SK-N-SH (cell line): ENCODE measurements around the gene LEMD1. TPM values are rescaled to one million over a fixed set of nuclear protein-coding genes. Genes with fewer than 3 reads are reported as not detected.

Experiments used
- CTCF ChIA-PET: fragments of 300-600, 350-600 bp; formaldehyde crosslinking; extraction: SDS; loops from one replicate; lab custom pipeline; 2021; lab: Yijun Ruan, JAX
- POLR2A ChIA-PET: fragments of 350-600 bp; sonication (Branson Sonifier 250); formaldehyde crosslinking; extraction: SDS; loops from one replicate; lab custom pipeline; 2020; ENCODE audit warnings: antibody characterized with exemption, inconsistent platforms; lab: Yijun Ruan, JAX
- DNase-seq: peaks from one replicate; pipeline ENCODE4 v3.0.0; 2012
- H2AFZ ChIP-seq: fragments of 200-600 bp; sonication (generic); 2 replicates; pipeline ENCODE4 v1.8.1; 2016; ENCODE audit warnings: antibody characterized with exemption, mild to moderate bottlenecking, low read depth
- H3F3A ChIP-seq: fragments of 200-600 bp; sonication (generic); replicated peaks from 2 replicates; pipeline ENCODE3; 2016; ENCODE audit warnings: antibody characterized with exemption, mild to moderate bottlenecking; ENCODE audit not compliant: insufficient read depth
- H3K27ac ChIP-seq, 2 experiments: fragments of 200-500 bp in 1 of 2; fragments of 200-600 bp in 1 of 2; sonication (Bioruptor generic) in 1 of 2; sonication (generic), shearing (Covaris generic) in 1 of 2; 2 replicates each; pipeline versions ENCODE4 v1.5.1 to v1.6.1; 2014 to 2016; ENCODE audit warnings: low read depth in 2 of 2, inconsistent platforms in 1 of 2, low read length in 1 of 2, mild to moderate bottlenecking in 1 of 2, mixed read lengths in 1 of 2
- H3K27me3 ChIP-seq: fragments of 200-600 bp; sonication (generic), shearing (Covaris generic); 2 replicates; pipeline ENCODE4 v1.6.1; 2016; ENCODE audit warnings: mixed run types; ENCODE audit not compliant: insufficient read depth
- H3K36me3 ChIP-seq, 2 experiments: fragments of 200-500 bp in 1 of 2; fragments of 200-600 bp in 1 of 2; sonication (Bioruptor generic) in 1 of 2; sonication (generic) in 1 of 2; replicated peaks in 1 of 2; 2 replicates each; pipeline versions ENCODE3 to v1.5.1; 2014 to 2016; ENCODE audit warnings: low read length in 1 of 2, mild to moderate bottlenecking in 1 of 2; ENCODE audit not compliant: insufficient read depth in 2 of 2, control insufficient read depth in 1 of 2
- H3K4me1 ChIP-seq, 2 experiments: fragments of 200-500 bp in 1 of 2; fragments of 200-600 bp in 1 of 2; sonication (Bioruptor generic) in 1 of 2; sonication (generic), shearing (Covaris generic) in 1 of 2; 2 replicates each; pipeline versions ENCODE4 v1.5.1 to v1.6.1; 2014 to 2016; ENCODE audit warnings: low read depth in 1 of 2, low read length in 1 of 2, mixed run types in 1 of 2; ENCODE audit not compliant: insufficient read depth in 2 of 2, control insufficient read depth in 1 of 2
- H3K4me2 ChIP-seq: fragments of 200-600 bp; sonication (generic), shearing (Covaris generic); 2 replicates; pipeline ENCODE4 v1.6.1; 2017; ENCODE audit warnings: mixed run types
- H3K4me3 ChIP-seq, 2 experiments: fragments of 200-500 bp in 1 of 2; fragments of 200-600 bp in 1 of 2; sonication (Bioruptor generic) in 1 of 2; sonication (generic), shearing (Covaris generic) in 1 of 2; 2 replicates each; pipeline versions ENCODE4 v1.5.1 to v1.8.1; 2014 to 2016; ENCODE audit warnings: low read depth in 2 of 2, inconsistent platforms in 1 of 2, low read length in 1 of 2, mild to moderate bottlenecking in 1 of 2, mixed read lengths in 1 of 2, moderate library complexity in 1 of 2
- H3K79me2 ChIP-seq: fragments of 200-600 bp; sonication (generic); 2 replicates; pipeline ENCODE4 v1.8.1; 2017; ENCODE audit warnings: mild to moderate bottlenecking; ENCODE audit not compliant: insufficient read depth
- H3K9ac ChIP-seq: fragments of 200-600 bp; sonication (generic); 2 replicates; pipeline ENCODE4 v1.6.1; 2017; ENCODE audit warnings: mixed run types
- H3K9me2 ChIP-seq: fragments of 200-600 bp; sonication (generic); 2 replicates; pipeline ENCODE4 v1.6.1; 2017; ENCODE audit warnings: mixed run types
- H3K9me3 ChIP-seq: fragments of 200-600 bp; sonication (generic); 2 replicates; pipeline ENCODE4 v1.6.1; 2017; ENCODE audit warnings: mixed run types, mild to moderate bottlenecking, moderate library complexity
- H4K20me1 ChIP-seq: fragments of 200-600 bp; sonication (generic); 2 replicates; pipeline ENCODE4 v1.6.1; 2017; ENCODE audit warnings: mild to moderate bottlenecking, mixed run types; ENCODE audit not compliant: insufficient read depth
- CHD2 ChIP-seq: fragments of 150-350 bp; IDR thresholded peaks from 2 replicates; pipeline ENCODE4 v1.6.1; 2018; ENCODE audit warnings: low read length; ENCODE audit not compliant: partially characterized antibody
- FOSL2 ChIP-seq: IDR thresholded peaks from 2 replicates; pipeline ENCODE4 v1.4.0; 2012; ENCODE audit warnings: low read depth, mild to moderate bottlenecking, moderate library complexity, borderline replicate concordance
- FOXJ3 ChIP-seq: sonication (generic); formaldehyde crosslinking; IDR thresholded peaks from 2 replicates; pipeline ENCODE4 v1.5.1; 2020; ENCODE audit warnings: mild to moderate bottlenecking, missing genetic modification reagents
- GABPA ChIP-seq: IDR thresholded peaks from 2 replicates; pipeline ENCODE4 v1.4.0; 2012; ENCODE audit warnings: low read depth, mild to moderate bottlenecking
- NFIC ChIP-seq: IDR thresholded peaks from 2 replicates; pipeline ENCODE4 v1.4.0; 2012; ENCODE audit warnings: borderline replicate concordance
- NRF1 ChIP-seq: IDR thresholded peaks from 2 replicates; pipeline ENCODE4 v1.6.1; 2012; ENCODE audit warnings: low read depth, mild to moderate bottlenecking, low read length
- POLR2AphosphoS5 ChIP-seq: IDR thresholded peaks from 2 replicates; pipeline ENCODE4 v1.6.1; 2012; ENCODE audit warnings: low read depth, low read length
- RAD21 ChIP-seq: IDR thresholded peaks from 2 replicates; pipeline ENCODE4 v1.6.1; 2012; ENCODE audit warnings: mild to moderate bottlenecking, low read length
- RCOR1 ChIP-seq: fragments of 150-350 bp; IDR thresholded peaks from 2 replicates; pipeline ENCODE4 v1.6.1; 2017; ENCODE audit warnings: antibody characterized with exemption, low read length
- TAF1 ChIP-seq: IDR thresholded peaks from 2 replicates; pipeline ENCODE4 v1.6.1; 2012; ENCODE audit warnings: low read depth, mild to moderate bottlenecking, low read length, moderate library complexity, borderline replicate concordance
- TEAD4 ChIP-seq: IDR thresholded peaks from 2 replicates; pipeline ENCODE4 v1.4.0; 2012; ENCODE audit warnings: mild to moderate bottlenecking, borderline replicate concordance; ENCODE audit not compliant: insufficient read depth
- WGBS: methylation state at CpG from one replicate; pipeline ENCODE4 v1.1.6; 2017; ENCODE audit warnings: low lambda C conversion rate; 5-methylcytosine and 5-hydroxymethylcytosine counted together
- polyA plus RNA-seq, 3 experiments: library from polyadenylated mRNA; depleted of rRNA; stranded (reverse); fragments of >200 nt; gene quantifications; 2 replicates each; pipeline ENCODE4 v1.2.3, GENCODE V29; 2012
- TF ChIP-seq, protein P1 (sequence below): fragments of 150-350 bp; IDR thresholded peaks from 2 replicates; pipeline ENCODE4 v1.6.1; 2017; ENCODE audit warnings: antibody characterized with exemption, low read length, low read depth, borderline replicate concordance
- TF ChIP-seq, protein P2 (sequence below): IDR thresholded peaks from 2 replicates; pipeline ENCODE4 v1.4.0; 2012; ENCODE audit warnings: low read depth, borderline replicate concordance
- TF ChIP-seq, protein P3 (sequence below): IDR thresholded peaks from 2 replicates; pipeline ENCODE4 v1.6.1; 2012; ENCODE audit warnings: mild to moderate bottlenecking, low read depth, low read length, moderate library complexity
- TF ChIP-seq, protein P4 (sequence below): IDR thresholded peaks from 2 replicates; pipeline ENCODE4; 2012

The LEMD1 gene
- polyA plus RNA-seq, 1 of the 3 experiments (the other 2 are of a cell fraction): not detected

DNA sequence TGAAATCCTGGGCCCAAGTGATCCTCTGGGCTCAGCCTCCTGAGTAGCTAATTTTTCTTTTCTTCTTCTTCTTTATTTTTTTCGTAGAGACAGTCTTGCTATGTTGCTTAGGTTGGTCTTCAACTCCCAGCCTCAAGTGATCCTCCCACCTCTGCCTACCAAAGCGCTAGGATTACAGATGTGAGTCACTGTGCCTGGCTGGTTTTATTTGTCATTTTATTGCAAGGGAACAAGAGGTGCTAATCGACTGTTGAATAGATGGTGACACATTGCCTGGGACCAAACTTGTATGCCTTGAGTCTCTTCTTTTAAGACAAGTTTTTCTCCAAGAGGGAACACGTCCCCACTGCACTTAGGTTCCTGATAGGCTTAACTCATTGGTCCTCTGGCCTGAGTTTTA is 45.1 kb downstream of the LEMD1 start:
- peaks cover 4 to 33% of the 10 kb centered on the region in 2 experiments for H3K4me1 ChIP-seq
- no peak for DNase-seq

More for the DNA sequence above, 45.1 kb downstream of the LEMD1 start:
- Histone ChIP-seq H3F3A (peaks cover 35% of the 10 kb centered on the region), H3K27me3 (no peaks in the 10 kb centered on the region), H3K4me3 (no peak overlapping the region), H3K27ac (no peak overlapping the region), H3K9me2 (no peaks in the 10 kb centered on the region), H4K20me1 (no peaks in the 10 kb centered on the region), H3K9ac (no peak overlapping the region), H2AFZ (no peak overlapping the region), H3K4me2 (no peak overlapping the region), H3K36me3 (no peaks in the 10 kb centered on the region), H3K9me3 (no peaks in the 10 kb centered on the region), H3K79me2 (no peaks in the 10 kb centered on the region)
- TF ChIP-seq, protein P1, sequence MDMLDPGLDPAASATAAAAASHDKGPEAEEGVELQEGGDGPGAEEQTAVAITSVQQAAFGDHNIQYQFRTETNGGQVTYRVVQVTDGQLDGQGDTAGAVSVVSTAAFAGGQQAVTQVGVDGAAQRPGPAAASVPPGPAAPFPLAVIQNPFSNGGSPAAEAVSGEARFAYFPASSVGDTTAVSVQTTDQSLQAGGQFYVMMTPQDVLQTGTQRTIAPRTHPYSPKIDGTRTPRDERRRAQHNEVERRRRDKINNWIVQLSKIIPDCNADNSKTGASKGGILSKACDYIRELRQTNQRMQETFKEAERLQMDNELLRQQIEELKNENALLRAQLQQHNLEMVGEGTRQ: no peak
- TF ChIP-seq POLR2AphosphoS5: no peak
- TF ChIP-seq RAD21: no peak
- TF ChIP-seq TAF1: no peak
- TF ChIP-seq, protein P2, sequence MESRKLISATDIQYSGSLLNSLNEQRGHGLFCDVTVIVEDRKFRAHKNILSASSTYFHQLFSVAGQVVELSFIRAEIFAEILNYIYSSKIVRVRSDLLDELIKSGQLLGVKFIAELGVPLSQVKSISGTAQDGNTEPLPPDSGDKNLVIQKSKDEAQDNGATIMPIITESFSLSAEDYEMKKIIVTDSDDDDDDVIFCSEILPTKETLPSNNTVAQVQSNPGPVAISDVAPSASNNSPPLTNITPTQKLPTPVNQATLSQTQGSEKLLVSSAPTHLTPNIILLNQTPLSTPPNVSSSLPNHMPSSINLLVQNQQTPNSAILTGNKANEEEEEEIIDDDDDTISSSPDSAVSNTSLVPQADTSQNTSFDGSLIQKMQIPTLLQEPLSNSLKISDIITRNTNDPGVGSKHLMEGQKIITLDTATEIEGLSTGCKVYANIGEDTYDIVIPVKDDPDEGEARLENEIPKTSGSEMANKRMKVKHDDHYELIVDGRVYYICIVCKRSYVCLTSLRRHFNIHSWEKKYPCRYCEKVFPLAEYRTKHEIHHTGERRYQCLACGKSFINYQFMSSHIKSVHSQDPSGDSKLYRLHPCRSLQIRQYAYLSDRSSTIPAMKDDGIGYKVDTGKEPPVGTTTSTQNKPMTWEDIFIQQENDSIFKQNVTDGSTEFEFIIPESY: no peak
- TF ChIP-seq NRF1: no peak
- TF ChIP-seq CHD2: no peak
- no peak for TF ChIP-seq FOXJ3 (CRISPR knock-in tag)
- no peak for TF ChIP-seq RCOR1
- TF ChIP-seq FOSL2: no peak
- no peak for TF ChIP-seq NFIC
- TF ChIP-seq, protein P3, sequence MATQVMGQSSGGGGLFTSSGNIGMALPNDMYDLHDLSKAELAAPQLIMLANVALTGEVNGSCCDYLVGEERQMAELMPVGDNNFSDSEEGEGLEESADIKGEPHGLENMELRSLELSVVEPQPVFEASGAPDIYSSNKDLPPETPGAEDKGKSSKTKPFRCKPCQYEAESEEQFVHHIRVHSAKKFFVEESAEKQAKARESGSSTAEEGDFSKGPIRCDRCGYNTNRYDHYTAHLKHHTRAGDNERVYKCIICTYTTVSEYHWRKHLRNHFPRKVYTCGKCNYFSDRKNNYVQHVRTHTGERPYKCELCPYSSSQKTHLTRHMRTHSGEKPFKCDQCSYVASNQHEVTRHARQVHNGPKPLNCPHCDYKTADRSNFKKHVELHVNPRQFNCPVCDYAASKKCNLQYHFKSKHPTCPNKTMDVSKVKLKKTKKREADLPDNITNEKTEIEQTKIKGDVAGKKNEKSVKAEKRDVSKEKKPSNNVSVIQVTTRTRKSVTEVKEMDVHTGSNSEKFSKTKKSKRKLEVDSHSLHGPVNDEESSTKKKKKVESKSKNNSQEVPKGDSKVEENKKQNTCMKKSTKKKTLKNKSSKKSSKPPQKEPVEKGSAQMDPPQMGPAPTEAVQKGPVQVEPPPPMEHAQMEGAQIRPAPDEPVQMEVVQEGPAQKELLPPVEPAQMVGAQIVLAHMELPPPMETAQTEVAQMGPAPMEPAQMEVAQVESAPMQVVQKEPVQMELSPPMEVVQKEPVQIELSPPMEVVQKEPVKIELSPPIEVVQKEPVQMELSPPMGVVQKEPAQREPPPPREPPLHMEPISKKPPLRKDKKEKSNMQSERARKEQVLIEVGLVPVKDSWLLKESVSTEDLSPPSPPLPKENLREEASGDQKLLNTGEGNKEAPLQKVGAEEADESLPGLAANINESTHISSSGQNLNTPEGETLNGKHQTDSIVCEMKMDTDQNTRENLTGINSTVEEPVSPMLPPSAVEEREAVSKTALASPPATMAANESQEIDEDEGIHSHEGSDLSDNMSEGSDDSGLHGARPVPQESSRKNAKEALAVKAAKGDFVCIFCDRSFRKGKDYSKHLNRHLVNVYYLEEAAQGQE: no peak
- TF ChIP-seq, protein P4, sequence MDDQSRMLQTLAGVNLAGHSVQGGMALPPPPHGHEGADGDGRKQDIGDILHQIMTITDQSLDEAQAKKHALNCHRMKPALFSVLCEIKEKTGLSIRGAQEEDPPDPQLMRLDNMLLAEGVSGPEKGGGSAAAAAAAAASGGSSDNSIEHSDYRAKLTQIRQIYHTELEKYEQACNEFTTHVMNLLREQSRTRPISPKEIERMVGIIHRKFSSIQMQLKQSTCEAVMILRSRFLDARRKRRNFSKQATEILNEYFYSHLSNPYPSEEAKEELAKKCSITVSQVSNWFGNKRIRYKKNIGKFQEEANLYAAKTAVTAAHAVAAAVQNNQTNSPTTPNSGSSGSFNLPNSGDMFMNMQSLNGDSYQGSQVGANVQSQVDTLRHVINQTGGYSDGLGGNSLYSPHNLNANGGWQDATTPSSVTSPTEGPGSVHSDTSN: no peak
- TF ChIP-seq GABPA: no peak
- no peak for TF ChIP-seq TEAD4
- WGBS: 54% methylated on average over 4 of the region's 4 CpGs
- ChIA-PET POLR2A (no interaction called here), CTCF (interaction anchor here (1.0 to 3.3 kb wide), 4 partner anchors 22 to 108 kb away, joined by 3 to 16 read pairs (median 8); no protein-coding TSS in a partner anchor)
